Measurements from ENCODE around the gene IAH1.

Gene IAH1

GRCh38 chr2:9535177-9535576 is 60.8 kb downstream of the IAH1 start:
- DNase-seq: no peak

GRCh38 chr2:9536504-9536903 is 62.2 kb downstream of the IAH1 start:
- DNase-seq: no peak

- DNase-seq: no peak
These were observed 63.7 kb downstream of the IAH1 start for GRCh38 chr2:9538000-9538507.
